ENCODE results near the gene DISC1. TPM values are rescaled to one million over a fixed set of nuclear protein-coding genes. Genes with fewer than 3 reads are reported as not detected.

The DISC1 gene
- total and polyA plus RNA-seq, 2 donors (not counting 1 experiment from before 2014, with no cell fraction given) = 2.7 to 4.3 TPM

DNA sequence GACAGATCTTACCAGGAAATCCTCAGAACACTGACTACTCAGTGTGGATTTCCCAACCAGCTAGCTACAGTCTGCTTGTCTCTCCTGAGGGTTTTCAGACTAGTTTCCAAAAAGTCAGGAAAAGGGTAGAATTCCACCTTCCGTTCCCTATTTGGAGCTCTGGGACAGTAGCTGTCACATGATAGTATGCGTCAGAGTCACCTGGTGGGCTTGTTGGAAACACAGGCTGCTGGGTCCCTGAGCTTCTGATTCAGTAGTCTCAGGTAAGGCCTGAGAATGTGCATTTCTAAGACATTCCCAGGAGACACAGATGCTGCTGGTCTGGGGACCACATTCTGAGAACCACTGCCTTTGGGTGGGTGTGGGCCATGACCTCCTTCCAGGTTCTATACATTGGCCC lies 272.5 kb downstream of the DISC1 start:
- no peak overlapping the region for H3K27ac Mint-ChIP-seq
- Histone ChIP-seq H3K4me1 (ENCODE audit: control insufficient read depth in 2 of 2, insufficient read depth in 2 of 2, low read length in 2 of 2) (no peaks in the 10 kb centered on the region), H4K20me1 (ENCODE audit: control insufficient read depth, insufficient read depth, low read length, poor library complexity, severe bottlenecking) (no peaks in the 10 kb centered on the region), H3K4me3 (ENCODE audit: control extremely low read depth in 1 of 5, extremely low read depth in 1 of 5, insufficient read depth in 1 of 5, low read depth in 2 of 5, low read length in 4 of 5) (no peak overlapping the region), H3K79me2 (ENCODE audit: control insufficient read depth, insufficient read depth, low read length) (no peaks in the 10 kb centered on the region), H3K27ac (ENCODE audit: low read length in 2 of 2) (no peak overlapping the region), H2AFZ (ENCODE audit: insufficient read depth, low read depth, low read length, poor library complexity, severe bottlenecking) (no peak overlapping the region), H3K36me3 (replicated peaks in 1 of 2; ENCODE audit: control extremely low read depth in 1 of 2, control insufficient read depth in 1 of 2, extremely low read depth in 1 of 2, insufficient read depth in 2 of 2, low read length in 1 of 2) (no peaks in the 10 kb centered on the region), H3K27me3 (replicated peaks in 1 of 4; ENCODE audit: control extremely low read depth in 1 of 4, control insufficient read depth in 3 of 4, insufficient read depth in 4 of 4, low read length in 3 of 4) (no peaks in the 10 kb centered on the region), H3K9ac (ENCODE audit: low read length) (no peak overlapping the region), H3K9me3 (ENCODE audit: control extremely low read depth in 1 of 3, control insufficient read depth in 2 of 3, insufficient read depth in 1 of 3, low read length in 2 of 3) (no peaks in the 10 kb centered on the region), H3K4me2 (replicated peaks; ENCODE audit: low read depth, low read length, poor library complexity, severe bottlenecking) (no peak overlapping the region)
- 100% methylated on average over 2 of the region's 2 CpGs for WGBS (ENCODE audit: insufficient coverage)
- no peaks in the 10 kb centered on the region for H3K4me1 Mint-ChIP-seq
- DNase-seq (no peak), ATAC-seq (ENCODE audit: low read depth) (no peak)
- TF ChIP-seq, protein P1, sequence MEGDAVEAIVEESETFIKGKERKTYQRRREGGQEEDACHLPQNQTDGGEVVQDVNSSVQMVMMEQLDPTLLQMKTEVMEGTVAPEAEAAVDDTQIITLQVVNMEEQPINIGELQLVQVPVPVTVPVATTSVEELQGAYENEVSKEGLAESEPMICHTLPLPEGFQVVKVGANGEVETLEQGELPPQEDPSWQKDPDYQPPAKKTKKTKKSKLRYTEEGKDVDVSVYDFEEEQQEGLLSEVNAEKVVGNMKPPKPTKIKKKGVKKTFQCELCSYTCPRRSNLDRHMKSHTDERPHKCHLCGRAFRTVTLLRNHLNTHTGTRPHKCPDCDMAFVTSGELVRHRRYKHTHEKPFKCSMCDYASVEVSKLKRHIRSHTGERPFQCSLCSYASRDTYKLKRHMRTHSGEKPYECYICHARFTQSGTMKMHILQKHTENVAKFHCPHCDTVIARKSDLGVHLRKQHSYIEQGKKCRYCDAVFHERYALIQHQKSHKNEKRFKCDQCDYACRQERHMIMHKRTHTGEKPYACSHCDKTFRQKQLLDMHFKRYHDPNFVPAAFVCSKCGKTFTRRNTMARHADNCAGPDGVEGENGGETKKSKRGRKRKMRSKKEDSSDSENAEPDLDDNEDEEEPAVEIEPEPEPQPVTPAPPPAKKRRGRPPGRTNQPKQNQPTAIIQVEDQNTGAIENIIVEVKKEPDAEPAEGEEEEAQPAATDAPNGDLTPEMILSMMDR (IDR thresholded peaks at IDR 0.05) = no peak
- TF ChIP-seq EZH2 (IDR thresholded peaks at IDR 0.05; ENCODE audit: borderline replicate concordance, insufficient read depth, low read depth, low read length, poor library complexity, severe bottlenecking) = no peak
- H3K27me3 Mint-ChIP-seq = no peaks in the 10 kb centered on the region
- ChIA-PET CTCF (interaction anchor here (1.7 kb wide), 1 partner anchor 32 kb away, joined by 4 read pairs; no protein-coding TSS in a partner anchor), POLR2A (no interaction called here)
- intact Hi-C loops (cut with micrococcal nuclease) = no loop called here
- no peaks in the 10 kb centered on the region for H3K9me3 Mint-ChIP-seq (ENCODE audit: insufficient read depth)
- H3K4me3 Mint-ChIP-seq = no peak overlapping the region

DNA sequence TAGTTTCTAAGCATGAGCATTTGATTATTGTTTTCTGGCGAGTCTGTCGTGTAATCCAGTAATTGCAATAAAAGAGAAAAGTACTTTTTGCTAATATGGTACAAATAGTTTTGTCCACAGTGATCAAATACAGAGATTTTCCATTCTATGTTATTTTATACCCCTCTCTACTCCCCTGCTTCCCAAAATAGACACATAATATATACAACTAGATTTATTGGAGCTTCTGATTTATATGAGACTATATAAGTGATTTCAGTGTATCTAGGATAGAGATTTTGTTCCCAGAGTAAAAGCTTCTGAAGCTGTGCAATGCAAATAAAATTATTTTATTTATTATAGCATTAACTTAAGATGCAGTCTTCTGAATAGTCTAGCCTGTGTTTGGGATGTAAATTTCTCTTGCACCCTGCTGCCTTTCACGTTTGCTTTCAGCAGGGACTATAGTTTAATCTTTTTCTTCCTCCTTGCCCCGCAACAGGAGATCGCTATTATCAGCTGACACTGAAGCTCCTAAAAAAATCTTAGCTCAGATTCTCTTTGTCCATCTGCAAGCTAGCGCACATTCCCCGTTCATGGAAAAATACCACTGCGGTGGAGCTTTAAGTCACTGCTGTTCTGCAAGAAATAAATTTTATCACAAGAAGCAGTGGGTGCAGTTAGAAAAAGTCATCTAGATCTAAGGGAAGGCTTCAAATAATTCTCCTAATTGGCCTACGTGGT lies 273.3 kb downstream of the DISC1 start:
- Mint-ChIP-seq H3K27me3 (no peaks in the 10 kb centered on the region), H3K9me3 (ENCODE audit: insufficient read depth) (no peaks in the 10 kb centered on the region), H3K4me1 (no peaks in the 10 kb centered on the region), H3K27ac (no peak overlapping the region), H3K4me3 (no peak overlapping the region)
- no peak overlapping the region for H3K9ac ChIP-seq (ENCODE audit: low read length)
- H4K20me1 ChIP-seq (ENCODE audit: control insufficient read depth, insufficient read depth, low read length, poor library complexity, severe bottlenecking) = no peaks in the 10 kb centered on the region
- TF ChIP-seq EZH2 (IDR thresholded peaks at IDR 0.05; ENCODE audit: borderline replicate concordance, insufficient read depth, low read depth, low read length, poor library complexity, severe bottlenecking) = no peak
- TF ChIP-seq, protein P1 (IDR thresholded peaks at IDR 0.05) = no peak
- H3K9me3 ChIP-seq (ENCODE audit: control extremely low read depth in 1 of 3, control insufficient read depth in 2 of 3, insufficient read depth in 1 of 3, low read length in 2 of 3) = no peaks in the 10 kb centered on the region
- CTCF ChIA-PET = interaction anchor here (1.7 kb wide), 1 partner anchor 32 kb away, joined by 4 read pairs; no protein-coding TSS in a partner anchor
- H2AFZ ChIP-seq (ENCODE audit: insufficient read depth, low read depth, low read length, poor library complexity, severe bottlenecking) = no peak overlapping the region
- no peak for ATAC-seq (ENCODE audit: low read depth)
- H3K36me3 ChIP-seq (replicated peaks in 1 of 2; ENCODE audit: control extremely low read depth in 1 of 2, control insufficient read depth in 1 of 2, extremely low read depth in 1 of 2, insufficient read depth in 2 of 2, low read length in 1 of 2) = no peaks in the 10 kb centered on the region
- H3K4me1 ChIP-seq (ENCODE audit: control insufficient read depth in 2 of 2, insufficient read depth in 2 of 2, low read length in 2 of 2) = no peaks in the 10 kb centered on the region
- H3K4me3 ChIP-seq (ENCODE audit: control extremely low read depth in 1 of 5, extremely low read depth in 1 of 5, insufficient read depth in 1 of 5, low read depth in 2 of 5, low read length in 4 of 5) = no peak overlapping the region
- POLR2A ChIA-PET = no interaction called here
- no peak for DNase-seq
- no peak overlapping the region for H3K27ac ChIP-seq (ENCODE audit: low read length in 2 of 2)
- no peaks in the 10 kb centered on the region for H3K79me2 ChIP-seq (ENCODE audit: control insufficient read depth, insufficient read depth, low read length)
- intact Hi-C loops (cut with micrococcal nuclease) = no loop called here
- H3K27me3 ChIP-seq (replicated peaks in 1 of 4; ENCODE audit: control extremely low read depth in 1 of 4, control insufficient read depth in 3 of 4, insufficient read depth in 4 of 4, low read length in 3 of 4) = no peaks in the 10 kb centered on the region
- no peak overlapping the region for H3K4me2 ChIP-seq (replicated peaks; ENCODE audit: low read depth, low read length, poor library complexity, severe bottlenecking)
- WGBS (ENCODE audit: insufficient coverage) = 100% methylated on average over 3 of the region's 9 CpGs
